Activated B cell treated with CpG ODN at 0.5 μM for 24 hours (primary cell): ENCODE results near the gene MAB21L3. TPM values are rescaled to one million over a fixed set of nuclear protein-coding genes. Genes with fewer than 3 reads are reported as not detected.

Experiments
- ATAC-seq: fragments of 200-7000 bp; cut with Tn5 transposase; one replicate; pipeline ENCODE4 v1.10.0; 2021; ENCODE audit warnings: low read depth, mild to moderate bottlenecking, moderate library complexity
- CTCF ChIA-PET: fragments of 350-600 bp; sonication (Branson Sonifier 250); formaldehyde crosslinking; loops from one replicate; lab custom pipeline; 2021; ENCODE audit warnings: antibody characterized with exemption; lab: Charles Lee
- POLR2A ChIA-PET: fragments of 350-600 bp; sonication (Branson Sonifier 250); formaldehyde crosslinking; loops from one replicate; lab custom pipeline; 2021; ENCODE audit warnings: antibody characterized with exemption; lab: Charles Lee
- DNase-seq: peaks from one replicate; pipeline ENCODE4 v3.0.0; 2022
- H3K27ac Mint-ChIP-seq: one replicate; pipeline ENCODE4 v1.8.0; 2020; ENCODE audit warnings: mixed read lengths
- H3K27me3 Mint-ChIP-seq: one replicate; pipeline ENCODE4 v1.8.0; 2021; ENCODE audit warnings: mixed read lengths
- H3K36me3 Mint-ChIP-seq: one replicate; pipeline ENCODE4 v1.8.0; 2021; ENCODE audit warnings: low read depth, mixed read lengths
- H3K4me1 Mint-ChIP-seq: one replicate; pipeline ENCODE4 v1.8.0; 2021; ENCODE audit warnings: mixed read lengths
- H3K4me3 Mint-ChIP-seq: one replicate; pipeline ENCODE4 v1.8.0; 2020; ENCODE audit warnings: mild to moderate bottlenecking, mixed read lengths
- H3K9me3 Mint-ChIP-seq: one replicate; pipeline ENCODE4 v1.8.0; 2020; ENCODE audit warnings: mixed read lengths
- intact Hi-C: fragments of 100-400 bp; cut with micrococcal nuclease; formaldehyde crosslinking; loops from one replicate; pipeline ENCODE4 v1.15.1; 2024
- total RNA-seq: library from RNA; stranded (reverse); gene quantifications from 2 replicates; pipeline ENCODE4 v1.2.3, GENCODE V29; 2022
- TF ChIP-seq, protein P1 (sequence below): fragments of 200-600 bp; IDR thresholded peaks from one replicate; pipeline ENCODE4 v1.8.0; 2022; ENCODE audit warnings: antibody characterized with exemption, mild to moderate bottlenecking

The MAB21L3 gene
- total RNA-seq, 1 donor from 2014 or later: not detected

DNA sequence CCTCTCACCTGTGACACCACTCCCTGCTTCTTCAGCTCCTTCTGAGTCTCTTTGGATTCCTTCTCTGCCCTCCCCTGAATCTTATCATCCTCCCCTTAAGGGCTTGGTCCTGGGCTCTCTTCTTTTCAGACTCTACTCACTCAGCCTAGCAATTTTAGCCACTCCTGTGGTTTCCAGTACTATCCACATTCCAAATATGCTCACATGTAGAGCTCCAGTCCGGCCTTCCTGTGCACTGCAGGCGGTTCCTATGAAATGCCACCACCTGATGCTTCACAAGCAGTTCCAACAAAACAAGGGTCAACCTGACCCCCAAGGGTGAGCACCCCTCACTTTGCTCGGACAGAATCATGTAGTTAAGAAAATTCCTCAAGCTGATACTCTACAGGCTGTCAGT, 35.9 kb downstream of the MAB21L3 start:
- H3K36me3 Mint-ChIP-seq: no peaks in the 10 kb centered on the region

DNA sequence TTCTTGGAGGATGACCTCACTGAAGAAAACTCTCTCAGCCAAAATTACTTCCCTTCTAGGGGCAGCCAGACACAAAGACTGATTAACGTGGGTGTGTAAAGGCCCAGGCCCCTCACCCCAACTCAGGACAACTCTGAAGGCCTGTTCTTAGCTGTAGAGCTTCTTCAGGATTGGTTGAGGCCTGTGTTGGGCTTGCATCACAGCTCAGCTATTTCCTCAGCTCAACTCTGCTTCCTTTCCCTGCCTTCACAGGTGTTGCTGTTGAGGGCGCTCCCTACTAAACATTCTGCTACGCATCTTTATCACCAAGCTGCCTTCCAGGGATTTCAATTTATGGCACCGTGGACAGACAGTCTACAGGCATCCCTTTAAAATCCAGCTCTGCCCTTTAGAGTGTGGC, 36.8 kb downstream of the MAB21L3 start:
- peaks cover 9% of the 10 kb centered on the region for H3K27me3 Mint-ChIP-seq
- ChIA-PET POLR2A (no interaction called here), CTCF (interaction anchor here (3.3 to 7.6 kb wide), 3 partner anchors 8 to 351 kb away, joined by 19 to 73 read pairs (median 22); no protein-coding TSS in a partner anchor)
- DNase-seq (no peak), ATAC-seq (no peak)
- peaks cover 3% of the 10 kb centered on the region for H3K4me1 Mint-ChIP-seq
- H3K9me3 Mint-ChIP-seq: peaks cover 12% of the 10 kb centered on the region
- no peaks in the 10 kb centered on the region for H3K36me3 Mint-ChIP-seq
- H3K4me3 Mint-ChIP-seq: no peak overlapping the region
- intact Hi-C loops: no loop called here
- H3K27ac Mint-ChIP-seq: no peak overlapping the region
- TF ChIP-seq, protein P1, sequence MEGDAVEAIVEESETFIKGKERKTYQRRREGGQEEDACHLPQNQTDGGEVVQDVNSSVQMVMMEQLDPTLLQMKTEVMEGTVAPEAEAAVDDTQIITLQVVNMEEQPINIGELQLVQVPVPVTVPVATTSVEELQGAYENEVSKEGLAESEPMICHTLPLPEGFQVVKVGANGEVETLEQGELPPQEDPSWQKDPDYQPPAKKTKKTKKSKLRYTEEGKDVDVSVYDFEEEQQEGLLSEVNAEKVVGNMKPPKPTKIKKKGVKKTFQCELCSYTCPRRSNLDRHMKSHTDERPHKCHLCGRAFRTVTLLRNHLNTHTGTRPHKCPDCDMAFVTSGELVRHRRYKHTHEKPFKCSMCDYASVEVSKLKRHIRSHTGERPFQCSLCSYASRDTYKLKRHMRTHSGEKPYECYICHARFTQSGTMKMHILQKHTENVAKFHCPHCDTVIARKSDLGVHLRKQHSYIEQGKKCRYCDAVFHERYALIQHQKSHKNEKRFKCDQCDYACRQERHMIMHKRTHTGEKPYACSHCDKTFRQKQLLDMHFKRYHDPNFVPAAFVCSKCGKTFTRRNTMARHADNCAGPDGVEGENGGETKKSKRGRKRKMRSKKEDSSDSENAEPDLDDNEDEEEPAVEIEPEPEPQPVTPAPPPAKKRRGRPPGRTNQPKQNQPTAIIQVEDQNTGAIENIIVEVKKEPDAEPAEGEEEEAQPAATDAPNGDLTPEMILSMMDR: no peak

More for the DNA sequence above, 35.9 kb downstream of the MAB21L3 start:
- TF ChIP-seq, protein P1: no peak
- Mint-ChIP-seq H3K27ac (no peak overlapping the region), H3K4me1 (peaks cover 3% of the 10 kb centered on the region), H3K4me3 (no peak overlapping the region), H3K27me3 (peaks cover 9% of the 10 kb centered on the region), H3K9me3 (peaks cover 12% of the 10 kb centered on the region)
- CTCF ChIA-PET: interaction anchor here (3.3 kb wide), 1 partner anchor 338 kb away, joined by 22 read pairs; no protein-coding TSS in a partner anchor
- POLR2A ChIA-PET: no interaction called here
- DNase-seq (no peak), ATAC-seq (no peak)
- intact Hi-C loops: no loop called here

DNA sequence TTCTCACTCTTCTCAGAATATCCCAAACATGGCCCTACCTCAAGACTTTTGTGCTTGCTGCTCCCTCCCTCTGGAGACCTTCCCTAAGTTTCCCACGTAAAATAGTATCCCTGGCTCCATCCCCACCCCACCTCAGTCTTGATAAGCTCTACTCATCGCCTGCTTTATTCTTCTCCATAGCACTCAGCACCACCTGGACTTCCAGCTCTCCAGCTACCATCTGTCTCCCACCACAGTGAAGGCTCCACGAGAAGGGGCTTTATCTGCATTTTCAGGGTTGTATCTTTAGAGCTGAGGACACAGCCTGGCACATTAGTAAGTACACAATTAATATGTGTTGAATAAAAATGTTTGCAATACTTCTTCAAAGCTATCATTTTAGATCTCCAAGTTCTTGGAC, 37.8 kb downstream of the MAB21L3 start:
- POLR2A ChIA-PET: interaction anchor here (0.8 kb wide), 1 partner anchor 32 kb away, joined by 3 read pairs; no protein-coding TSS in a partner anchor
- Mint-ChIP-seq H3K4me1 (peaks cover 3% of the 10 kb centered on the region), H3K27me3 (peaks cover 7% of the 10 kb centered on the region), H3K36me3 (no peaks in the 10 kb centered on the region), H3K9me3 (peaks cover 6% of the 10 kb centered on the region), H3K27ac (no peak overlapping the region), H3K4me3 (no peak overlapping the region)
- TF ChIP-seq, protein P1: no peak
- intact Hi-C loops: no loop called here
- ATAC-seq (no peak), DNase-seq (no peak)
- CTCF ChIA-PET: interaction anchor here (3.3 to 7.6 kb wide), 3 partner anchors 9 to 350 kb away, joined by 19 to 73 read pairs (median 22); no protein-coding TSS in a partner anchor

DNA sequence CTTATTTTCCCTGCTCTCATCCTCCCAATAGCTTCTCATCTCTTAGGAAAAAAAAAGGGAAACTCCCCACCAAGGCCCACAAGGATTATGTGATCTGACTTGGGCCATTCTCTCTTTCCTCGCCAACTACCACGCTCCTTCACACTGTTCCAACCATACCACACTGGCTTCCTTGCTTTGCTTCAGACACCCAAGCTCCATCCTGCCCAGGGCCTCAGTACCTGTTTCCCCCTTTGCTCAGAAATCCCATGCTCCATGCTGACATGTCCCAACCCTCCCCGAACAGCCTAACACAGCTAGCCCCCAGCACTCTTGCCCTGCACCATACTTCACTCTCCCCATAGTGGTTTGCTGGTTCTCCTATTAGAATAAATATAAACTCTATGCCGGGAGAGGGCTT, 39.2 kb downstream of the MAB21L3 start:
- Mint-ChIP-seq H3K9me3 (no peaks in the 10 kb centered on the region), H3K36me3 (no peaks in the 10 kb centered on the region), H3K4me1 (peaks cover 3% of the 10 kb centered on the region), H3K4me3 (no peak overlapping the region), H3K27me3 (peaks cover 4% of the 10 kb centered on the region), H3K27ac (no peak overlapping the region)
- TF ChIP-seq, protein P1: no peak
- no peak for DNase-seq
- no peak for ATAC-seq
- ChIA-PET CTCF (interaction anchor here (1.4 to 7.6 kb wide), 4 partner anchors 10 to 349 kb away, joined by 4 to 73 read pairs (median 32); no protein-coding TSS in a partner anchor), POLR2A (interaction anchor here (0.7 kb wide), 1 partner anchor 113 kb away, joined by 9 read pairs; no protein-coding TSS in a partner anchor)
- intact Hi-C loops: loop anchor here (5.0 kb wide), 3 partner anchors 422 to 972 kb away; partner anchors contain the start of genes CD58, TRIM45 and TTF2
